ENCODE results near the gene LRTM2. TPM values are rescaled to one million over a fixed set of nuclear protein-coding genes. Genes with fewer than 3 reads are reported as not detected.

Gene LRTM2
- total RNA-seq, 2 experiments from 2014 or later, result not detected

- intact Hi-C loops (cut with micrococcal nuclease; ENCODE audit: unreplicated experiment), result no loop called here
These were observed 63.1 kb downstream of the LRTM2 start for GRCh38 chr12:1883513-1883912.

DNA sequence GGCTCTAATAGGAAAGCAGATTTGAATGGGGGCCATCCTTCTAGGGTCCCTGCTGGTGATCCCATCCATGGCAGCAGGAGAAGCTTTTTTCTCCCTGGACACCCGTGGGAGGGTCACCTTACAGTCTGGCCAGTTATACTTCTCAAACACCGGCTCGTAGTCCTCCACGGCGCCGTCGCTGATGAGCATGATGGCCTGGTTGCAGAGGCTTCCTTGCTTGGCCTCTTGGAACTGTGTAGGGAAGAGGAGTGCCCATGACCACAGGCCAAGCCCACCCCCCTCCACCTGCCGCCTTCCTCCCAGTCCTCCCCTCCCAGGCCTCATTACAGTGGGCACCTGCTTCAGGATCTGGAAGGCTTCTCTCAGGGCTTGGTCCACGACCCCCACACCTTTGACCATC lies 64.3 kb downstream of the LRTM2 start:
- no peak for DNase-seq (ENCODE audit: low spot score)
- no TSS peak for BruUV-seq (replicated peaks)
- Histone ChIP-seq H3K9me3 (ENCODE audit: low read length) (no peaks in the 10 kb centered on the region), H4K20me1 (ENCODE audit: insufficient read depth, low read length) (no peaks in the 10 kb centered on the region), H3K79me2 (ENCODE audit: insufficient read depth, low read depth, low read length) (no peaks in the 10 kb centered on the region), H3K27ac (ENCODE audit: low read depth, low read length, poor library complexity, severe bottlenecking) (no peak overlapping the region), H3K9me2 (ENCODE audit: insufficient read depth, low read length) (no peaks in the 10 kb centered on the region), H3K36me3 (ENCODE audit: insufficient read depth, low read length) (no peaks in the 10 kb centered on the region), H3K4me3 (ENCODE audit: low read depth, low read length, poor library complexity, severe bottlenecking) (no peak overlapping the region), H3K4me1 (ENCODE audit: insufficient read depth, low read length, poor library complexity, severe bottlenecking) (no peaks in the 10 kb centered on the region), H3K4me2 (ENCODE audit: low read length) (no peak overlapping the region), H2AFZ (ENCODE audit: low read length) (no peak overlapping the region)
- CTCF ChIA-PET (ENCODE audit: unreplicated experiment), result no interaction called here
- intact Hi-C loops (cut with micrococcal nuclease; ENCODE audit: unreplicated experiment), result no loop called here
- POLR2A ChIA-PET, result interaction anchor here (0.5 to 1.0 kb wide), 2 partner anchors 11 to 476 kb away, joined by 3 read pairs; no protein-coding TSS in a partner anchor
- no peak for TF ChIP-seq CTCF (conservative IDR thresholded peaks at IDR 0.05; ENCODE audit: low read length)
- no peak for TF ChIP-seq EZH2phosphoT487 (IDR thresholded peaks at IDR 0.05; ENCODE audit: borderline replicate concordance, low read depth, low read length)

More at GRCh38 chr12:1883513-1883912, 63.1 kb downstream of the LRTM2 start:
- no TSS peak for BruUV-seq (replicated peaks)
- Histone ChIP-seq H3K27ac (ENCODE audit: low read depth, low read length, poor library complexity, severe bottlenecking) (no peak overlapping the region), H3K9me2 (ENCODE audit: insufficient read depth, low read length) (no peaks in the 10 kb centered on the region), H3K4me1 (ENCODE audit: insufficient read depth, low read length, poor library complexity, severe bottlenecking) (no peaks in the 10 kb centered on the region), H3K36me3 (ENCODE audit: insufficient read depth, low read length) (no peaks in the 10 kb centered on the region), H3K9me3 (ENCODE audit: low read length) (no peaks in the 10 kb centered on the region), H2AFZ (ENCODE audit: low read length) (no peak overlapping the region), H4K20me1 (ENCODE audit: insufficient read depth, low read length) (no peaks in the 10 kb centered on the region), H3K4me3 (ENCODE audit: low read depth, low read length, poor library complexity, severe bottlenecking) (no peak overlapping the region), H3K79me2 (ENCODE audit: insufficient read depth, low read depth, low read length) (no peaks in the 10 kb centered on the region), H3K4me2 (ENCODE audit: low read length) (no peak overlapping the region)
- DNase-seq (ENCODE audit: low spot score), result no peak
- TF ChIP-seq EZH2phosphoT487 (IDR thresholded peaks at IDR 0.05; ENCODE audit: borderline replicate concordance, low read depth, low read length) (no peak), CTCF (conservative IDR thresholded peaks at IDR 0.05; ENCODE audit: low read length) (no peak)
- POLR2A ChIA-PET, result no interaction called here
- CTCF ChIA-PET (ENCODE audit: unreplicated experiment), result no interaction called here

GRCh38 chr12:1885082-1885596 lies 64.8 kb downstream of the LRTM2 start:
- Histone ChIP-seq H3K4me1 (ENCODE audit: insufficient read depth, low read length, poor library complexity, severe bottlenecking) (no peaks in the 10 kb centered on the region), H3K27ac (ENCODE audit: low read depth, low read length, poor library complexity, severe bottlenecking) (no peak overlapping the region), H3K36me3 (ENCODE audit: insufficient read depth, low read length) (no peaks in the 10 kb centered on the region), H3K79me2 (ENCODE audit: insufficient read depth, low read depth, low read length) (no peaks in the 10 kb centered on the region), H4K20me1 (ENCODE audit: insufficient read depth, low read length) (no peaks in the 10 kb centered on the region), H3K4me2 (ENCODE audit: low read length) (no peak overlapping the region), H3K4me3 (ENCODE audit: low read depth, low read length, poor library complexity, severe bottlenecking) (no peak overlapping the region), H2AFZ (ENCODE audit: low read length) (no peak overlapping the region), H3K9me2 (ENCODE audit: insufficient read depth, low read length) (no peaks in the 10 kb centered on the region), H3K9me3 (ENCODE audit: low read length) (no peaks in the 10 kb centered on the region)
- POLR2A ChIA-PET, result interaction anchor here (0.5 to 1.0 kb wide), 2 partner anchors 11 to 476 kb away, joined by 3 read pairs; no protein-coding TSS in a partner anchor
- CTCF ChIA-PET (ENCODE audit: unreplicated experiment), result no interaction called here
- intact Hi-C loops (cut with micrococcal nuclease; ENCODE audit: unreplicated experiment), result no loop called here
- no TSS peak for BruUV-seq (replicated peaks)
- no peak for TF ChIP-seq EZH2phosphoT487 (IDR thresholded peaks at IDR 0.05; ENCODE audit: borderline replicate concordance, low read depth, low read length)
- no peak for TF ChIP-seq CTCF (conservative IDR thresholded peaks at IDR 0.05; ENCODE audit: low read length)
- DNase-seq (ENCODE audit: low spot score), result no peak
